Adrenal gland (tissue), 5 donors: Measurements from ENCODE around the gene ZYX.

Source experiments
- CTCF ChIP-seq, 6 experiments: fragments of 450-650 bp in 4 of 6; fragments of 200-600 bp in 2 of 6; sonication (generic) in 1 of 6; IDR thresholded peaks; 1 replicate in 5 of 6; 2 replicates in 1 of 6; pipeline versions ENCODE4 v1.5.1 to v1.8.0; 2016 to 2021; ENCODE audit warnings: antibody characterized with exemption in 6 of 6, mild to moderate bottlenecking in 2 of 6, moderate library complexity in 1 of 6
- POLR2A ChIP-seq, 2 donors: fragments of 450-650 bp; IDR thresholded peaks; one replicate each; pipeline ENCODE4 v1.6.1; 2017; ENCODE audit warnings: antibody characterized with exemption in 2 of 2, mild to moderate bottlenecking in 2 of 2, moderate library complexity in 1 of 2
- donor health status: DM: no; HTN: no; CAD: no.

GRCh38 chr7:143419880-143420279, 38.7 kb downstream of the ZYX start:
- TF ChIP-seq CTCF (IDR thresholded peaks at IDR 0.05), result no peak
- no peak for TF ChIP-seq POLR2A (IDR thresholded peaks at IDR 0.05)
